ENCODE data around the gene AOC3. TPM values are rescaled to one million over a fixed set of nuclear protein-coding genes. Genes with fewer than 3 reads are reported as not detected.

Gene AOC3
- total and polyA plus RNA-seq, 3 experiments from 2014 or later, result 1.0 to 1.3 TPM; not detected in 1

GRCh38 chr17:42833767-42834422 is 17.1 kb upstream of the AOC3 start:
- peaks cover 25 to 30% (median 30%) of the 10 kb centered on the region in 3 donors for H3K4me1 Mint-ChIP-seq
- no peaks in the 10 kb centered on the region for H3K27me3 ChIP-seq (ENCODE audit: insufficient read depth, low read length, poor library complexity, severe bottlenecking)
- peak overlapping the region; percentile 98 to 100 (median 99) for H3K27ac Mint-ChIP-seq
- peak overlapping the region; percentile 97 to 99 (median 97) for H3K4me3 Mint-ChIP-seq
- POLR2A ChIA-PET, result interaction anchor here (0.8 to 2.0 kb wide), 3 partner anchors 10 to 70 kb away, joined by 3 to 12 read pairs (median 5); partner anchors contain the start of gene BECN1
- H3K9me3 ChIP-seq (ENCODE audit: low read length), result no peaks in the 10 kb centered on the region
- H3K27ac ChIP-seq (ENCODE audit: low read depth, low read length), result peak overlapping the region; percentile 92
- peaks cover 16% of the 10 kb centered on the region for H3K36me3 ChIP-seq (ENCODE audit: insufficient read depth, low read length)
- peaks cover 2 to 48% (median 9%) of the 10 kb centered on the region in 3 donors for H3K36me3 Mint-ChIP-seq
- no peak for DNase-seq
- no peaks in the 10 kb centered on the region for H3K27me3 Mint-ChIP-seq
- H3K4me3 ChIP-seq (ENCODE audit: low read length), result peak overlapping the region; percentile 85
- no peaks in the 10 kb centered on the region for H3K9me3 Mint-ChIP-seq
- CTCF ChIA-PET, result interaction anchor here (0.9 to 2.7 kb wide), 5 partner anchors 9 to 650 kb away, joined by 3 to 26 read pairs (median 4); partner anchors contain the start of genes BECN1, DHX8 and RPL27
- peaks cover 19% of the 10 kb centered on the region for H3K4me1 ChIP-seq (ENCODE audit: insufficient read depth, low read length)

GRCh38 chr17:42835732-42836131 is 15.3 kb upstream of the AOC3 start:
- H3K9me3 Mint-ChIP-seq, result no peaks in the 10 kb centered on the region
- H3K27ac ChIP-seq (ENCODE audit: low read depth, low read length), result no peak overlapping the region
- H3K36me3 ChIP-seq (ENCODE audit: insufficient read depth, low read length), result peaks cover 24% of the 10 kb centered on the region
- CTCF ChIA-PET, result interaction anchor here (1.8 to 2.1 kb wide), 2 partner anchors 10 to 12 kb away, joined by 4 to 5 read pairs; partner anchors contain the start of gene BECN1
- no peaks in the 10 kb centered on the region for H3K27me3 ChIP-seq (ENCODE audit: insufficient read depth, low read length, poor library complexity, severe bottlenecking)
- no peaks in the 10 kb centered on the region for H3K27me3 Mint-ChIP-seq
- no peak overlapping the region for H3K4me3 ChIP-seq (ENCODE audit: low read length)
- H3K4me1 ChIP-seq (ENCODE audit: insufficient read depth, low read length), result peaks cover 19% of the 10 kb centered on the region
- H3K36me3 Mint-ChIP-seq, result peaks cover 9 to 62% (median 16%) of the 10 kb centered on the region in 3 donors
- H3K4me3 Mint-ChIP-seq, result peak overlapping the region in 1 of 7 donors; percentile 48
- peaks cover 25 to 30% (median 30%) of the 10 kb centered on the region in 3 donors for H3K4me1 Mint-ChIP-seq
- peak overlapping the region in 1 of 8 donors; percentile 15 for H3K27ac Mint-ChIP-seq
- no peaks in the 10 kb centered on the region for H3K9me3 ChIP-seq (ENCODE audit: low read length)
- no peak for DNase-seq
- POLR2A ChIA-PET, result no interaction called here

- no peak for DNase-seq
- POLR2A ChIA-PET, result no interaction called here
- Histone ChIP-seq H3K4me1 (ENCODE audit: insufficient read depth, low read length) (no peaks in the 10 kb centered on the region), H3K27me3 (ENCODE audit: insufficient read depth, low read length, poor library complexity, severe bottlenecking) (no peaks in the 10 kb centered on the region), H3K9me3 (ENCODE audit: low read length) (no peaks in the 10 kb centered on the region), H3K4me3 (ENCODE audit: low read length) (no peak overlapping the region), H3K27ac (ENCODE audit: low read depth, low read length) (no peak overlapping the region), H3K36me3 (ENCODE audit: insufficient read depth, low read length) (peaks cover 54% of the 10 kb centered on the region)
- no peaks in the 10 kb centered on the region for H3K9me3 Mint-ChIP-seq
- peaks cover 9 to 86% (median 30%) of the 10 kb centered on the region in 3 donors for H3K36me3 Mint-ChIP-seq
- peaks cover 0 to 2% of the 10 kb centered on the region in 2 donors for H3K27me3 Mint-ChIP-seq
- no peak overlapping the region for H3K27ac Mint-ChIP-seq
- H3K4me3 Mint-ChIP-seq, result no peak overlapping the region
- CTCF ChIA-PET, result no interaction called here
- peaks cover 6 to 12% (median 8%) of the 10 kb centered on the region in 3 donors for H3K4me1 Mint-ChIP-seq
Observed at GRCh38 chr17:42841975-42842685, 8.9 kb upstream of the AOC3 start.

- peaks cover 42% of the 10 kb centered on the region for H3K36me3 ChIP-seq (ENCODE audit: insufficient read depth, low read length)
- H3K27ac ChIP-seq (ENCODE audit: low read depth, low read length), result no peak overlapping the region
- H3K9me3 Mint-ChIP-seq, result no peaks in the 10 kb centered on the region
- no peaks in the 10 kb centered on the region for H3K4me1 ChIP-seq (ENCODE audit: insufficient read depth, low read length)
- peak overlapping the region in 1 of 8 donors; percentile 50 for H3K27ac Mint-ChIP-seq
- peaks cover 9 to 73% (median 25%) of the 10 kb centered on the region in 3 donors for H3K36me3 Mint-ChIP-seq
- ChIA-PET CTCF (interaction anchor here (1.4 kb wide), 1 partner anchor 10 kb away, joined by 6 read pairs; the partner anchor contains the start of gene PSME3), POLR2A (no interaction called here)
- peak in 1 of 5 donors; percentile 17 for DNase-seq
- H3K4me1 Mint-ChIP-seq, result peaks cover 0 to 8% (median 6%) of the 10 kb centered on the region in 3 donors
- no peak overlapping the region for H3K4me3 Mint-ChIP-seq
- no peaks in the 10 kb centered on the region for H3K27me3 ChIP-seq (ENCODE audit: insufficient read depth, low read length, poor library complexity, severe bottlenecking)
- no peak overlapping the region for H3K4me3 ChIP-seq (ENCODE audit: low read length)
- no peaks in the 10 kb centered on the region for H3K9me3 ChIP-seq (ENCODE audit: low read length)
- H3K27me3 Mint-ChIP-seq, result peaks cover 0 to 2% of the 10 kb centered on the region in 2 donors
Observed at GRCh38 chr17:42843358-42843934, 7.6 kb upstream of the AOC3 start.

- Mint-ChIP-seq H3K9me3 (no peaks in the 10 kb centered on the region), H3K27ac (peak within 1 kb of the TSS in 4 of 8 donors; percentile 8 to 84 (median 62)), H3K4me1 (peaks cover 0 to 8% (median 6%) of the 10 kb centered on the region in 3 donors), H3K4me3 (no peak within 1 kb of the TSS), H3K27me3 (peaks cover 0 to 2% of the 10 kb centered on the region in 2 donors), H3K36me3 (peaks cover 3 to 64% (median 21%) of the 10 kb centered on the region in 3 donors)
- ChIA-PET CTCF (interaction anchor here (1.4 kb wide), 1 partner anchor 11 kb away, joined by 6 read pairs; the partner anchor contains the start of gene PSME3), POLR2A (no interaction called here)
- Histone ChIP-seq H3K9me3 (ENCODE audit: low read length) (no peaks in the 10 kb centered on the region), H3K27ac (ENCODE audit: low read depth, low read length) (no peak within 1 kb of the TSS), H3K27me3 (ENCODE audit: insufficient read depth, low read length, poor library complexity, severe bottlenecking) (no peaks in the 10 kb centered on the region), H3K4me3 (ENCODE audit: low read length) (no peak within 1 kb of the TSS), H3K36me3 (ENCODE audit: insufficient read depth, low read length) (peaks cover 34% of the 10 kb centered on the region), H3K4me1 (ENCODE audit: insufficient read depth, low read length) (no peaks in the 10 kb centered on the region)
- DNase-seq, result no peak
Observed at GRCh38 chr17:42844271-42844670, 6.7 kb upstream of the AOC3 start, which contains the start of gene AOC2. Gene AOC2 (plus strand): TSS chr17:42844580. CDS start chr17:42844627, 47 bp downstream.

- peaks cover 0 to 2% of the 10 kb centered on the region in 2 donors for H3K27me3 Mint-ChIP-seq
- Histone ChIP-seq H3K4me1 (ENCODE audit: insufficient read depth, low read length) (no peaks in the 10 kb centered on the region), H3K4me3 (ENCODE audit: low read length) (no peak overlapping the region), H3K9me3 (ENCODE audit: low read length) (no peaks in the 10 kb centered on the region), H3K36me3 (ENCODE audit: insufficient read depth, low read length) (peaks cover 30% of the 10 kb centered on the region), H3K27me3 (ENCODE audit: insufficient read depth, low read length, poor library complexity, severe bottlenecking) (no peaks in the 10 kb centered on the region), H3K27ac (ENCODE audit: low read depth, low read length) (no peak overlapping the region)
- no peak overlapping the region for H3K4me3 Mint-ChIP-seq
- no peaks in the 10 kb centered on the region for H3K9me3 Mint-ChIP-seq
- DNase-seq, result no peak
- ChIA-PET CTCF (no interaction called here), POLR2A (no interaction called here)
- H3K36me3 Mint-ChIP-seq, result peaks cover 0 to 60% (median 17%) of the 10 kb centered on the region in 3 donors
- H3K4me1 Mint-ChIP-seq, result peaks cover 0 to 8% (median 6%) of the 10 kb centered on the region in 3 donors
- peak overlapping the region in 3 of 8 donors; percentile 8 to 84 (median 73) for H3K27ac Mint-ChIP-seq
Observed at GRCh38 chr17:42844761-42845555, 6.0 kb upstream of the AOC3 start.

GRCh38 chr17:42845556-42845917 is 5.5 kb upstream of the AOC3 start:
- peak overlapping the region in 3 of 8 donors; percentile 26 to 86 (median 84) for H3K27ac Mint-ChIP-seq
- POLR2A ChIA-PET, result no interaction called here

More at GRCh38 chr17:42845556-42845917, 5.5 kb upstream of the AOC3 start:
- no peak overlapping the region for H3K27ac ChIP-seq (ENCODE audit: low read depth, low read length)
- Mint-ChIP-seq H3K4me3 (no peak overlapping the region), H3K4me1 (peaks cover 0 to 8% (median 6%) of the 10 kb centered on the region in 3 donors), H3K9me3 (no peaks in the 10 kb centered on the region), H3K36me3 (peaks cover 0 to 56% (median 17%) of the 10 kb centered on the region in 3 donors), H3K27me3 (peaks cover 0 to 2% of the 10 kb centered on the region in 2 donors)
- H3K4me1 ChIP-seq (ENCODE audit: insufficient read depth, low read length), result no peaks in the 10 kb centered on the region
- H3K36me3 ChIP-seq (ENCODE audit: insufficient read depth, low read length), result peaks cover 30% of the 10 kb centered on the region
- DNase-seq, result no peak
- CTCF ChIA-PET, result no interaction called here
- H3K4me3 ChIP-seq (ENCODE audit: low read length), result no peak overlapping the region
- H3K27me3 ChIP-seq (ENCODE audit: insufficient read depth, low read length, poor library complexity, severe bottlenecking), result no peaks in the 10 kb centered on the region
- no peaks in the 10 kb centered on the region for H3K9me3 ChIP-seq (ENCODE audit: low read length)

Measured in CD8-positive, alpha-beta memory T cell (primary cell).